ENCODE measurements around the gene MFRP.

MFRP gene

GRCh38 chr11:119356349-119357031 lies 10.0 kb upstream of the MFRP start:
- peak; percentile 35 to 81 (median 64) for DNase-seq

DNA sequence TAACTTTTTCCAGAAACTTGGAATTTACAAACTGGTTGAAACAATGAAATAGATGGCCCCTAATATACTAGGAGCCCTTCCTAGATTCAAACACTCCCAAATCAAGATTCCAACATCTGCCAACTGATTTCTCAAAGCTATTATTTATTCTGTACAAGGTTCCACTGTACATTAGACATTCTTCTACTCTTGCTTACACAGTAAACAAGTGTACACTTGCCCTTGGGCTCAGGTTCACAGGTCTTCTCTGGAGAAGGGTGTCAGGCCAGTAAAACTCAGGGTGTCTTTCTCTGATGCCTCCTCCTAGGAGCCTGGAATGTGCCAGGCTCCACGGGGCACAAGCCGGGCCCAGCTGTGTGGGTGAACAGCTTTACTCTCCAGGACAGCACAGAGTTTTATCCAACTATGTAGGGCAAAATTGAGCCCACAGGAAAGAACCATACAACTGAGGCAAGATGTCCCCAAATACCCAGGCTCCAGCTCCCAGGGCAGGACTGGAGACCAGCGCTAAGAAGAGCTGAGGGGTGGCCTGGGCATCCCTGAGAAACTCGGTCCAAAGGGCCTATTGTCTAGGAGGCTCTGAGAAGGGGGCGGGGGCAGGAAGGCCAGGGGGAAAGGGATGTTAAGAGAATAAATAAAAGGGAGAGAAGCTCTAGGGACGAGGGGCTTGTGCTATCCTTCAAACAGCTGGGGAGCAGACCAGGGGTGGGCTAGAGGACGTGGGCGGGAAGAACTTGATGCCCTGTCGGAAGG lies 8.8 kb upstream of the MFRP start:
- DNase-seq, result no peak

- DNase-seq, result no peak
Measured at GRCh38 chr11:119352857-119353260, 6.4 kb upstream of the MFRP start.

DNA sequence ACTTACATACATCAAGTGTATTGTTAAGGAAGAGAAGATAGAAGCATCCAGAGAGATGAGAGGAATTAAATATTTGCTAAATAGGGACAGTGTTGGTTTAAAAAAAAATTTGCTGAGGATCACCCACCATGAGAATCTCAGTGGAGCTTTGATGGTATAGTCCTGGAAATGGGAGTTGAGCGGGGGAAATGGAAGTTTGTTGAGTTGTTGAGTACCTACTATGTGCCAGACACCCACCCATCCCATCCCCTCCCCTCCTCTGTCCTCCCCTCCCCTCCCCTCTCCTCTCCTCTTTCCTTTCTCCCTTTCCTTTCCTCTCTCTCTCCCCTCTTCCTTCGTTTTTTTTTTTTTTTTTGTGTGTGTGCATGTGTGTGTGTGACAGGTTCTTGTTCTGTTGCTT lies 4.7 kb upstream of the MFRP start:
- DNase-seq, result no peak

DNA sequence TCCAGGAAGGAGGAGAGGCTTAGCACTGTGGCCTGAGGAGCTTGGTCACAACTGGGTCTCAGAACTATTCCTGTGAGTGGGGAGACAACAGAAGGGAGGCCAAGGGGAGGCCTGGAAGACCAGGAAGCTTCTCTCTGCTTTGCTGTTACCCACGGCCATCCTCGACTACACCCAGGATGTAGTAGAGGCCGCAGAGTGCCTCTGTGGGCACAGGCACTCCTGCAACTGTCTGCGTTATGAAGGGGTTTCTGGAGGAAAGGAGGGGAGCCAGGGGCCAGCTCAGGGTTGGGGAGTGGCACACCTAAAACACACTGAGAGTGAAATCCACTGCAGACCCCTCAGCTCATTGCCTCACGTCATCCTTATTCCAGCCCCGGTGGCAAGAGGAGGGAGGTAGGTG lies 3.8 kb upstream of the MFRP start:
- DNase-seq, result no peak

- no peak for DNase-seq
Measured at GRCh38 chr11:119347940-119348605, 1.6 kb upstream of the MFRP start.

DNA sequence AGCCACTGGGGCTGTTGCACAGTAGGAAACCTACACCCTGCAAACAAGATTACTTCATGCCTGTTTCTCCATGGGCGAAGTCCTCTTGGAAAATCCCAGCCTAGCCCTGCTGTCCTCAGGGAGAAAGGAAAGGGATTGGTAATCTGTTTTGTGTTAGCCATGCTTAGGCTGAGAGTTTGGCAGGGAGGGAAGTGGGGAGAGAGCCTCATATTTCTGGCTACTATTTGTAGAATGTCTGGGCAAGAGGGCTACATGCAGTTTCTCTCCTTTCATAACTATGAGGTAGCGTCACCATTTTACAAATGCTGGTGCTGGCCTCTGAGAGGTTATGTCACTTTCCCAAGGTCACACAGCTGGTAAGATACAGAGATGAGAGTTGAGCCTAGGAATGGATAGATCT lies 737 bp upstream of the MFRP start:
- DNase-seq, result no peak

DNA sequence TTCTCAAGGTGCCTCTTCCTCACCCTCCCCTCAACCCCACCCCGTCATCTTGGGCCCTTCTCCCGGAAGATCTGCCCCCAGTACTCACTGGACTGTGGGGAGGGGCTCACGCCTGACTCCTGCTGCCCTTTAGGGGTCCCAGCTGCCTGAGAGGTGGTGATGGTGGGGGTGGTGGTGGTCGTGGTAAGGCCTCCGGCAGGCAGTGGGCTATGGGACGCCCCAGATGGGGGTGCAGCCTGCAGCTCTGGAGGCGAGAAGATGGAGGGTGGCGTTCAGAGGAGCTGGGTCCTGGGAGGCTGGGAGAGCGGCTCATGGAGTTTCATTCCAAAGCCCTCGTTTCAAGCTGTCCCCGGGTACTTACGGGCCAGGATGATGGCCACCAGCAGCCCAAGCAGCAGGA lies 820 bp downstream of the MFRP start:
- DNase-seq, result no peak

- DNase-seq, result no peak
Measured at GRCh38 chr11:119344291-119345010, 2.1 kb downstream of the MFRP start.

GRCh38 chr11:119343726-119344125 lies 2.8 kb downstream of the MFRP start:
- DNase-seq, result no peak

DNA sequence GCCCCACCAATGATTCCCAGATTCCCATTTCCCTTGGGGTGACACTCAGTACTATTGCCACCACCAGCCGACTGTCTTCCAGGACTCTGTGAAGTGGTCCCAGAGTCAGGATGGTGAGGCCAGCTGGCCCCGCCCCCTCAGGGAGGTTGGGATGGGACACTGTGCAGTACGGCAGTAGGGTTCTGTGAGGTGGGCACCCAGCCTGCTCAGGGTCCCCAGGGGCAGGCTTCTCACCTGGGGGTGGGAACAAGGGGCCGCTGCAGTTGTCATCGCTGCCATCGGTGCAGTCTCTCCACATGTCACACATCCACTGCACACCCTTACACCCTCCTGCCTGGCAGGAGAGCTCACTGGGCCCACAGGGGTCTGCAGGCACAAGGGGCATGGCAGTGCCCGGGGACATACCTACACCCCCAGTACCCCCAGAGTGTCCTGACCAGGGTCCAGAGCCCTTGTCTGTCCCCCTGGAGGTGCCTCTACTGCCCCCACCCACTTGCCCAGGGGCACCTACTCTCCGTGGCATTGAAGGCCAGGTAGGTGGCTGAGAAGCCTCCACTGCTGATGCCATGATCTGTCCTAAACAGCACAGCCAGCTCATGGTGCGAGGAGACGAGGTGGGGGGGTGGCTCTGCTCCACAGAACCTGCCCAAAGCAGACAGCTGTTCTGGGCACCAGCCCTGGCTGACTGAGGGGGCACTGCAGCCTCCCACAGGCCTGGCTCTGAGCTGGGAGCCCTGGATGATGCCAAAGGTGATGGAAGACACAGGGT lies 4.0 kb downstream of the MFRP start:
- no peak for DNase-seq

DNA sequence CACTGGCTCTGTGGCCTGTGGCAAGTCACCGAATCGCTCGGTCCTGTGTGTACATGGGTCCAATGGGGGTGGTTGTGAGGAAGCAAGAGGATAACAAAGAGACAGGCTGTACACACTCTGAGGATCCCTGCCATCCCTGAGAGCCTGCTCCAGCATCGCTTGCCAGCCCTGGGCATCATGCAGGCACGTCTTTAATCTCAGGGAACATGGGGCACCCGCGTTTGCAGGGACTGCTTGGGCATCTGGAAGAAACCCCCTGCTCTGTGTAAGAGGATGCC lies 4.5 kb downstream of the MFRP start:
- DNase-seq, result no peak

- DNase-seq, result no peak
Measured at GRCh38 chr11:119341222-119342022, 5.1 kb downstream of the MFRP start.

- DNase-seq, result no peak
Measured at GRCh38 chr11:119340335-119341221, 5.9 kb downstream of the MFRP start, which contains the start of gene C1QTNF5. Gene C1QTNF5 (minus strand): TSS chr11:119340883. CDS start chr11:119340397, 486 bp downstream.

DNA sequence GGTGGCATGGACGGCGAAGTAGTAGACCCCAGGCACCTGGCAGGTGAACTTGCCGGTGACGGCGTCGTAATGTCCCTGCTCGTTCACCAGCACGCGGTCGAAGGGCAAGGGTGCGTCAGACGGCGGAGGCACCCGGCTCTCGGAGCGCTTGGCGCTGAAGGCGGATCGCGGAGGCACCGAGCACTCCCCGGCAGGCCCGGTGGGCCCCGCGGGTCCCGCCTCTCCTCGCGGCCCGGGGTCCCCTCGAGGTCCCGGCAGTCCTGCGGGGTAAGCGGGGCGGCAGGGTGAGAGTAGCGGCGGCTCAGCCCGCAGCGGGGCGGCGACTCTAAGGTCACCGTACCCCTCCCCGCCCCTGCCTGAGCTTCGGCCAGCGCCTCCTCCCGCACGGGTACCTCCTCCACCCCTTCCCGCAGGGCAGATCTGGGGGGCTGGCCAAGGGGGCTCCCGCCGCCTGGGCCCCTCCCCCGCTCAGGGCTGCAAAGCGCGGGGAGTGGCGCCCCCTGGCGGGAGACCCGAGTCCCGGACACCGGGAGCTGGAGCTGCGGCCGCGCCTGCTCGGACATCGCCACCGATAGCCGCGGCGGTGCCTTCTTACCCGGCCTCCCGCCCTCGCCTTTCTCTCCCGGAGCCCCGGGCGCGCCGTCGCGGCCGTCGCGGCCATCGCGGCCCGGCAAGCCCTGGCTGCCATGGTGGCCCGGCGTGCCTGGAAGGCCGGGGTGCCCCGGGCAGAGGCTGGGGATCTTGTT lies 6.7 kb downstream of the MFRP start:
- DNase-seq, result peak in 4 of 6 experiments; percentile 9 to 23 (median 14)

GRCh38 chr11:119338965-119339588 lies 7.4 kb downstream of the MFRP start:
- DNase-seq, result no peak

DNA sequence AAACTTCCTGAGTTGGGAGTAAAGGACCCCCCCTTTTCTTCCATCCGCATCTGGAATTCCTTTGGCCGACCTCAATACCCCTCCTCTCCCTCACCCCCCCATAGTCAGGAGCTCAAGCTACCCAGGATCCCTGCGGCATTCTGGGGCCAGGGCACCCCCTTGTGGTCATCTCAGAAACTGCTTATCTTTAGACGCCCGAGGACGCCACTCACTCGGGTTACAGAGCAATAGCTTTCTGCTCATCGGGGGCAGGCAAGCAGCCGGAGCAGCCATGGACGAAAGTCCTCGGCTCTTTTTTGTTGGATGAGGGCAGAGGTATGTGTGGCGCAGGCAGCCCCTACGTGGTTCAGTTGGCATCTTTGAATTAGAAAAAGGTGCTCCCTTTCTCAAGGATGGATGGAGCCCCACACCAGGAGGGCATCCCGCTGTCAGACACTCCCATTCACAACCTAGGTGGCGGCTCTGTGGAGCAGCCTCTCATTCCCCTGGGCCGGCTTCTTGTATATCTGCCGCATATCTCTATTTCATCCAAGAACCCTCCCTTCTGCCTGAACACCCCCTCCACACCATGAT lies 8.1 kb downstream of the MFRP start:
- DNase-seq, result peak; percentile 32 to 73 (median 50)

DNA sequence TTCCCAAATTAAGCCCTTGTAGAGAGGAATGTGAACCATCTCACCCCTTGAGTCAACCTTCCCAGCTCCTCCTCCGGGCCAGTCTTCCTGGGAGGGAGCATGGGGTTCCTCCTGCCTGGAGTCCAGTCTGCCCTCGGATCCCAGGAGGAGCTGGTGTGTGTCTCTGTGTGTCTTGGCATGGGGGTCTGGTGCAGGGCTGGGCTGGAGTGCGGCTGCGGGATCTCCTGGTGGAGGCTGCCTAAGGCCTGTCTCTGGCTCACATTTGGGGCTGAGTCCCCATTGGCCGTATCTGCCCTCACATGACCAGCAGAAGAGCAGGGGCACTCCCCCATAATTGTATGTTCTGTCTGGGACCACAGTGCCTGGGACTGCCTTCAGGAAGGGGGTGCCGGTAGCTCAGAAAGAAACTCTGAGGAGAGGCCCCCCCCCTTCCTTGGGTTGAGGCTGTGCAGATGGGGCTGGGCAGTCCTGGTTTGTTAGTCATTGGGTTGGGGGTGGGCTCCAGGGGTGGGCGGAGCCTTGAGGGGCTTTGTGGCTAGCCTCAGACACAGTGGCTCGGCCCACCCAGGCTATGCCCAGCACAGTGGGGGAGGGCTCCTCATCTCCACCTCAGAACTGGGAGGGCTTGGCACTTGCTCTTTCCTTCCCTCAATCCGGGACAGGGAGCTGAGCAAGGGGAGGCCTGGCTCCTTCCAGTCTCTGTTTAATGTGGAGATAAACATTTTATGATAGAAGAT lies 8.8 kb downstream of the MFRP start:
- no peak for DNase-seq
